Measurements from ENCODE around the gene A3GALT2.

A3GALT2 gene

DNA sequence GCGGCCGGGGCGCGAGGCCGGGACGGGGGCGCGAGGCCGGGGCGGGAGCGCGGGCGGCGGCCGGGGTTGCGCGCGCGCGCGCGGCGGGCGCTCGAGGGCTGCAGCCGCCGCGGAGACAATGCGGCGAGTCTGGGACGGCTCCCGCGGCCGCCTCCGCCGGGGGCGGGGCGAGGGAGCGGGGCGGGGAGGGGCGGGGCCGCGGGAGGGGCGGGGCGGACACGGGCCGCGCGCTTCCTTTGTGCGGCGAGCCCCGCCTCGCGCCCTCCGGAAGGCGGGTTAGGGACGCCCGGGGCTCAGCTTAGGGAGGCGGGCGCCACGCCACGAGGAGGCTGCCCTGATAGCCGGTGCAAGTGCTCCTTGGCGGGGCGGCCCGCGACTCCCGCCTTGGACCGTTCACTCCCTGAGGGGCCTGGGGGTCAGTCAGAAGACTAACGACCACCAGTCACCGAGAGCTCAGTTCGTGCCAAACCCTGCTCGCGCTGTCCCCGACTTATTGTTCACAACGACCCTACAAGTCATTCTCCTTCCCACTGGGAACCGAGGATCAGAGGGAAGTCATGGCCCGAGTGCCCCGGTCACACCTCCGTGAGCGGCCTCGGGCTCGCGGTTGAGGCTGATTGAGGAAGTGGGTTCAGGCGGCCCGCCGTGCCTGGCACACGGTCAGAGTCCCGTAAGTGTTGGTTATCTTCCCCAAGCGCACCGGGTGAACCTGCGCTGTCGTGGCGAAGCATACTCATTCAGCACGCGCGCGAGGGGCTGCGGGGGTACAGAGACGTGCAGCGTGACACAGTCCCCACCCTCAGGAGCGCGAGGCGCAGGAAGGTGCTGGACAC lies 29.1 kb upstream of the A3GALT2 start:
- FAIRE-seq = no peak

- no peak for FAIRE-seq
Measured at GRCh38 chr1:33349081-33349759, 28.3 kb upstream of the A3GALT2 start.

DNA sequence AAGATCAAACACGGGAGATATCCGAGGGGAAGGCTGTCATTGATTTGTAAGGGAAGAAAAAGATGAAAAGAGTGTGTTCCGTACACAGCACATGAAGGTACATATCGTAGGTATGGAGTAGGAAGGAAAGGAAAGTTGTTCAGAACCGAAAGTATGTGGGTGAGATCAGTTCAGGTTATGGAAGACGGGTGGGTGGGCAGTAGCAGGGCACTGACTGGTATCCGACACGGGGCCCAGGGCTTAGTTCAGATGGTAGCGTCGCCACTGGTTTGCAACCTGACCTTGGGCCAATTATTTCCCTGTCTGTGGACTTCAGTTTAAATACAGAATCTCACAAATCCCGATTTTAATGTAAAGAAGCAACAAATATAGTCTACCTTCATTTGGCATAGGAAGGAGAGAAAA lies 27.8 kb upstream of the A3GALT2 start:
- no peak for FAIRE-seq

DNA sequence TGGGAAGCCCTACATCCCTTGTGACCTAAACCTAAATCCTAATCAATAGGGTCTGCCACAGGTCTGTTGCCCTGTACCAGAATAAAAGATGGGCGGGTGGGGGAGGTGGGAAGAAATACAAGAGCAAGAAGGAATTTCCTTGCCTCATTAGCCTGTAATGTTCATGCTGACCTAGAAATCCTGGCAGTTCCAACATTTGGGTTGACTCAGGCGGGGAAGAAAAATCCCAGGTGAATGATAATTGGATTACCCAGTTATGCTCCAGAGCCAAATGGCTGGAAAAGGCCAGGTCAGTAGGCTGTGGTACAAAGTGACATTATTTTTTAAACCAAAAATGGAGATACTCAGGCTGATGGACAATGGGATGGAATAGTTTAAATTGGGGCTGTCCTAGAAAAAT lies 27.3 kb upstream of the A3GALT2 start:
- FAIRE-seq = no peak

DNA sequence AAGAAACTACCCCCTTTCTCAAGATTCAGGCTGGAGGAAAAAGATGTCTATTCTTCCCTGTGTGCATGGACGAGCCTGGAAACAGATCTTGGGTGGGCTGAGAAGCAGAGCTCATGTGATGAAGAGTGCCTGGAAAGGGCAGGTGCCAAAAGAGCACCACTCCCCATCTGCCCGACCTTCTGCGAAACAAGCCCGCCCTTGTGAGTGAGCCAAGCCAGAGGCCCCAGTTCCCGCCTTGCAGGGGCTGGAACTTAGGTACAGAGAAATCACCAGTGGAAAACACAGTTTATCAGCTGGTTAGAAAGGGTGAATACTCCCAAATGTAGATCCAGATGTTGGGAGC lies 26.7 kb upstream of the A3GALT2 start:
- no peak for FAIRE-seq

DNA sequence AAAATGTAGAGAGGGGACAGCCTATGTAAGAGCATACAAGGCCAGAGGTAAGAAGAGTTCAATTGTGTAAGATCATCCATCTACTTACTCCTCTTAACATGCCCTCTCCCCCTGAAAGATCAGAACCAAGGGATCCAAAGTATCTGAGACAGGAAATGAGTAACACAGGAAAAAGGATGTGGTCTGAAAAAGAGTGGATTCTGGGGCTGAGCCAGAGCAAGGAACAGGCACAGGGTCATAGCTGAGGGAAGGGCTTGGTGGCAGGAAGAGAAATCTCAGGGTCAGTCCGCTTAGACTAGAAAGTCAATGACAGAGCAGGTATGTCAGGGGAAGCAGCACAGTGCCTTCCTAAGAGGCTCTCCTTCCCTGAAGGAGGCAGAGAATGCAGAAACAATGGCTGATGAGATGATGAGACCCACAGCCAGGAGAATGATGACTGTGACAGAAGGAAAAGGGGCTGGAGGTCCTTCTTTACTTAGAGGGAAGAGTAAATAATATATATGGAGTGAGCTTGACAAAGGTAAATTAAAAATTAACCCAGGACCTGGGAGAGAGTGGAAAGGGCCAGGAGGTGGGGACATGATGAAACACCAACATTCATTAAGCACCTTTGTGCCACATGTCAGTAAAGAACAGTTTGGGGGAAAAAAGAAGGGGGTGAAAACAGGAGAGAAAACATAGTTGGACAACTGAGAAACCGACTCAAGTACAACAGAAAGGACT lies 26.2 kb upstream of the A3GALT2 start:
- no peak for FAIRE-seq

DNA sequence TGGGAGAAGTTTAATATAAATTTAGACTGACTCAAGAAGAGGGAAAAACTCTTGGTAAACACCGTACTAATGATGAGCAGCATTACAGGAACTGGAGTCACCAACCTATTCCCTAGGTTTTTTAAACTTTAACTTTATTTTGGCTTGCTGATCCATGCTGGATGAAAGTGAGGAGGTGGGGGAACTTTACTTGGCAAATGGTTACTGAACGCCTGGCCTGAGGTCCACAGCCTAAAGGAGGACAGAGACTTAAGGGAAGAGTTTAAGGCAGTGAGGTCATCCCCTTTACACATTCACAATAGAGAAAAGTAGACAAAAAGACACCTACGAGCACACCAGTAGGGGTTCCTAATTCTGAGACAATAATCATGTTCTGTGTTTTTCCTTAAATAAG lies 25.6 kb upstream of the A3GALT2 start:
- no peak for FAIRE-seq

DNA sequence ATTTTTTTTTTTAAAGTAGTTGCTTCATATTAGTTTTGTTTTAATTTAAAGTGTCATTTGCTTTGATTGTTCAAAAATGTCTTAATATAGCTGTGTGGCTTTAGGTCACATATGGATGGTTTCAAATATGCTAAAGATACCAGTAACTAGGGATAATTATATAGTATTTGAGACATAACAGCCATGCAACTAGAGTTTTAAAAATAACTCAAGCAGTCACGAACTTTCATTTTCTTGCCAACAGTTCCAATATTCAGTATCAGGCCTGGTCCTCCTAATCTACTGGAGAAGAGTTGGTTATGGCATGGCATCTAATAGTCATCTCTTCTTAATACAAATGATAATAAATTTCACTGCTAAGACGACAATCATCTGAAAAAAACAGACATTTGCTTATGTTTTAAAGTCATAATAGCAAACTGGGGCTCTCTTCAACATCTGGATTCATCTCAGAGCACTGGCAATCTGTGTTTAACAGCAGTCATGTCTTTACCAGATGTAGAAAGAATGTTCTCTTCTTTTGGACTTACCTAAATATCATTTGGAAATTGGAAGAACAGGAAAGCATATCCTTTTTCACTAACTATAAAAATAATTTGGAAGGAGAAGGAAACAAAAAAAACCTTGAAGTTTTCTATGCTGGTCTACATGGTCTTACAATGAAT lies 24.1 kb upstream of the A3GALT2 start:
- no peak for FAIRE-seq

- FAIRE-seq = no peak
Measured at GRCh38 chr1:33343539-33343938, 22.6 kb upstream of the A3GALT2 start.

DNA sequence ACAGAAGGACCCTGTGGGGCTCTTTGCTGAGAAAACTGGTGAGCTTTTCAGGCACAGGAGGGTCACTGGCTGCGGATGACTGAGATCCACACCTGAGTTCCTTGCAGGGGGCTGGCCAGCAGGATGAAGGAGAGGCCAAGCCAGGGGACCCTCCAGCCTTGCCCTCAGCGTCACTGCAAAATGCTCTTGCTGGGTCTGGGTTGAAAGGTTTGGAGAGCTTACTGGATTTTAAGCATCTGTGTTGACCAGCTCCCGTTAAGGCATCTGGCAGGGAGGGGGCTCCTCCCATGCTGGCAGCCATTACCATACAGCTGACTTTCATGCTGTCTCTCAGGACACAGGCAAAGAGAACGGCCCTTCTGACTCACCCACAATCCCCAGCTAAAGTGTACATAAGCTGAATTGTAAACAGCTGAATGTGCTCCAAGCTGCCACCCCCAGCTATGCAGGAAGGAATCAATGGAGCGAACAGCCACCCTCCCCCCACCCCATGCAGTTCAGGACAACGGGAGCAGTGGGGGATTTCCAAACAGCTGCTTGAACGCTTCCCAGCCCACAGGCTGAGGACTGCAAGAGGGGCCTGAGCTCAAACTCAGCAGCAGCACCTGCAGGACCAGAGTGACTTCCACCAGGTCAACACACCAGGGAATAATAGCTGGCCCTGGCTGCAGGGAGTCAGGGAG lies 21.3 kb upstream of the A3GALT2 start:
- FAIRE-seq = no peak

GRCh38 chr1:33341190-33341589 lies 20.3 kb upstream of the A3GALT2 start:
- FAIRE-seq = no peak

- FAIRE-seq = no peak
Measured at GRCh38 chr1:33339413-33339812, 18.5 kb upstream of the A3GALT2 start.

DNA sequence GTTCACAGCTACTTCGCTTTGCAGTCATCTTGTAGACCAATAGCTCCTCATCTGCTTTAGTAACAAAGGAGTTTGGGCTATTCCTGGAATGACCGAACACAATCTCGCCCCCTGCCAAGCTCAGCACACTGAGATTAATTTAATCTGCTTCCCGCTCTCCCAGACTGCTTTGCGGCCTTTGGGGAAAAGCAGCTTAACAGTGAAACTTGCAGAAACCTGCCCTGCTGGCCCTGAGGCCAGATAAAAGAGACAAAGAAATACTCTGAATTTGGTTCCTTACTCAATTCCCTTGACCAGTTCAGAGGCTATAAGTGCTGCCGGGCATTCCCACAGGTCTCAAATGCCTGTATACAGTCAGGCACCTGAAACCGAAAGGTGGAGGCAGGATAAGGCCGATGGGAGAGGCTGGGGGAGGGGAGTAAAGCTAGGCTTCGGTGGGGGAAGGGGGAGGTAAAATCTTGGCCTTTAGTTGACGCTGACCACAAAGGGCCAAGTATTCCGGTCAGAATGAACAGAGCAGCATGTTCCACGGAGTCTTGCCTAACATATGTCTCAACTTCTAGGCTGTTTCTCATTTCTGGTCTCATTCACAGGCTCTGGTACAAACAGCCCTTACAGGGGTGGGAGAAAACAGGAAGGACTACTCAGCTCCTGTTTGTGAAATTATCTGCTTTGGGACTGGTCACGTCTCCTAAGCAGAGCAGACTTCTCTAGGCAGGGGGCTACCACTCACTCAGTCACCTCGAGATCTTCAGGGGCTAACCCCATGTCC lies 17.7 kb upstream of the A3GALT2 start:
- FAIRE-seq = no peak

GRCh38 chr1:33338048-33338439 lies 17.1 kb upstream of the A3GALT2 start:
- no peak for FAIRE-seq

DNA sequence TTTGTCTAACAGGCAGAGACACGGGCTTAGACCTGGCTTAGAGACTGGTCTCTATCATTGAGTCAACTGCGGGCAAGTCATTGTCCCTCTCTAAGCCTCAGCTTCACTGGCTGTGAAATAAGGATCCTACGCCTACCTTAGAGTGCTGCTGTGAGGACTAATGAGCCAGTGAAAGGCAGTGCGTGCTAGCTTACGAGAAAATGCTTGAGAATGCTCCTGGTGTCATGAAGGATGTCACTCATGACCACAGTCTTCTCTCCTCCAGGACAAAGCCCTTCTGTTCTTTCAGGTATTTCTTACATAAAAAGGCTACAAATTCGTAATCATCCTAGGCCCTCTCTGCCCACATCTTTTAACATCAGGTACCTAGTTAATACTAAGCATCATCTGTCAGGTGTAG lies 16.5 kb upstream of the A3GALT2 start:
- no peak for FAIRE-seq

GRCh38 chr1:33336580-33336979 lies 15.7 kb upstream of the A3GALT2 start:
- no peak for FAIRE-seq

- no peak for FAIRE-seq
Measured at GRCh38 chr1:33335020-33335419, 14.1 kb upstream of the A3GALT2 start.

- no peak for FAIRE-seq
Measured at GRCh38 chr1:33334081-33334552, 13.2 kb upstream of the A3GALT2 start.

DNA sequence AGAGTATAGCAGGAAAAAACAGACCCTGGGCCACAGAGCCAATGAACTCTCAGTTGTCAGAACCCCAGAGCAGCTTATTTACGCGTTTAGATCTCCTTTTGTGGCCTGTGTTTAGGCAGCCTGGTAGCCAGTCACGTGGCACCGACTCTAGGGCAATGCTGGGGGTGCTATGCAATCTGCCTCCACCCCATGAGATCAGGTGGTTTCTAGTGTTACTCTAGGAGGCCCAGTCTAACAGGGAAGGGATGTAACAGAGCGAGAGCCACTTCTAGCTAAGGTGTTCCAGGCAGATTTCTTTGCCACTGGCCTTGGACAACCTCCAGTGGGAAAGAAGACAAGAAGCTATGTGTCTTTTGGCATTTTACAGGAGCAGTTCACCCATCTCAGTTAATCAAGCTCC lies 12.0 kb upstream of the A3GALT2 start:
- FAIRE-seq = no peak

GRCh38 chr1:33332357-33332789 lies 11.5 kb upstream of the A3GALT2 start:
- no peak for FAIRE-seq

GRCh38 chr1:33331444-33332356 lies 10.8 kb upstream of the A3GALT2 start:
- FAIRE-seq = no peak
